SIG-M5 (cell line): ENCODE measurements around the gene SRCIN1.
"Not testable (repeated sequence)": the region's sequence is repeated elsewhere in the genome, so short reads cannot be mapped to it uniquely, and the experiment has no call there.

Experiments used
- DNase-seq: peaks from one replicate; lab custom pipeline; 2025; lab: John Stamatoyannopoulos, UW

SRCIN1 gene

GRCh38 chr17:38509772-38510420 is 95.9 kb downstream of the SRCIN1 start:
- DNase-seq, result no peak

GRCh38 chr17:38508954-38509771 is 96.6 kb downstream of the SRCIN1 start:
- no peak for DNase-seq

GRCh38 chr17:38508570-38508950 is 97.2 kb downstream of the SRCIN1 start:
- no peak for DNase-seq

- DNase-seq, result no peak
Observed at GRCh38 chr17:38507921-38508569, 97.7 kb downstream of the SRCIN1 start.

GRCh38 chr17:38507436-38507835 is 98.3 kb downstream of the SRCIN1 start:
- no peak for DNase-seq

- DNase-seq, result no peak
Observed at GRCh38 chr17:38504216-38504615, 101.5 kb downstream of the SRCIN1 start.

- DNase-seq, result not testable (repeated sequence)
Observed at GRCh38 chr17:38503286-38503913, 102.4 kb downstream of the SRCIN1 start.

- DNase-seq, result not testable (repeated sequence)
Observed at GRCh38 chr17:38501718-38502117, 104.0 kb downstream of the SRCIN1 start.

- not testable (repeated sequence) for DNase-seq
Observed at GRCh38 chr17:38499230-38499629, 106.5 kb downstream of the SRCIN1 start.

- DNase-seq, result no peak
Observed at GRCh38 chr17:38498353-38498752, 107.4 kb downstream of the SRCIN1 start.

GRCh38 chr17:38497656-38498055 is 108.1 kb downstream of the SRCIN1 start:
- DNase-seq, result not testable (repeated sequence)

- not testable (repeated sequence) for DNase-seq
Observed at GRCh38 chr17:38494152-38494551, 111.6 kb downstream of the SRCIN1 start.

GRCh38 chr17:38492067-38493040 is 113.4 kb downstream of the SRCIN1 start:
- DNase-seq, result peak; percentile 31

- not testable (repeated sequence) for DNase-seq
Observed at GRCh38 chr17:38491346-38492066, 114.2 kb downstream of the SRCIN1 start.

- not testable (repeated sequence) for DNase-seq
Observed at GRCh38 chr17:38489774-38490173, 116.0 kb downstream of the SRCIN1 start.

- DNase-seq, result not testable (repeated sequence)
Observed at GRCh38 chr17:38485681-38486298, 120.0 kb downstream of the SRCIN1 start.

GRCh38 chr17:38485146-38485468 is 120.6 kb downstream of the SRCIN1 start:
- DNase-seq, result no peak

GRCh38 chr17:38484242-38485145 is 121.3 kb downstream of the SRCIN1 start:
- DNase-seq, result not testable (repeated sequence)

- DNase-seq, result not testable (repeated sequence)
Observed at GRCh38 chr17:38482700-38483043, 123.1 kb downstream of the SRCIN1 start.
